Mesodermal cell (in vitro differentiated cells): ENCODE data around the gene COL4A1.

ENCODE experiments used
- H3K27ac ChIP-seq: 2 replicates; pipeline ENCODE4 v1.7.0; 2013; ENCODE audit warnings: mild to moderate bottlenecking, low read depth, low read length, moderate library complexity; ENCODE audit not compliant: severe bottlenecking
- H3K36me3 ChIP-seq: 2 replicates; pipeline ENCODE4 v1.7.1; 2013; ENCODE audit warnings: mild to moderate bottlenecking, low read length, moderate library complexity; ENCODE audit not compliant: control insufficient read depth, insufficient read depth
- H3K4me1 ChIP-seq: one replicate; pipeline ENCODE4 v1.7.1; 2013; ENCODE audit warnings: mild to moderate bottlenecking, low read length; ENCODE audit not compliant: insufficient read depth, control insufficient read depth, poor library complexity, severe bottlenecking
- H3K4me3 ChIP-seq: 2 replicates; pipeline ENCODE4 v1.7.0; 2013; ENCODE audit warnings: low read length, control low read depth, mild to moderate bottlenecking; ENCODE audit not compliant: insufficient read depth, poor library complexity, severe bottlenecking; ENCODE audit errors: extremely low read depth
- H3K9me3 ChIP-seq: 2 replicates; pipeline ENCODE4 v1.7.1; 2013; ENCODE audit warnings: mild to moderate bottlenecking, low read length, moderate library complexity; ENCODE audit not compliant: control insufficient read depth
- WGBS, 2 experiments: methylation state at CpG; one replicate each; pipeline ENCODE4 v1.1.5; 2013; ENCODE audit warnings: missing lambda C conversion rate in 2 of 2; ENCODE audit not compliant: insufficient coverage in 2 of 2; 5-methylcytosine and 5-hydroxymethylcytosine counted together

COL4A1 gene

GRCh38 chr13:110341445-110342244 is 34.7 kb upstream of the COL4A1 start:
- Histone ChIP-seq H3K4me1 (peaks cover 61% of the 10 kb centered on the region), H3K27ac (peak overlapping the region; percentile 89), H3K9me3 (no peaks in the 10 kb centered on the region), H3K4me3 (no peak overlapping the region), H3K36me3 (peaks cover 60% of the 10 kb centered on the region)
- whole genome bisulfite sequencing, 2 experiments = 84 to 85% methylated on average over 10 to 14 of the region's 14 CpGs

GRCh38 chr13:110340812-110341444 is 34.0 kb upstream of the COL4A1 start:
- WGBS, 2 experiments = 68 to 73% methylated on average over 17 to 23 of the region's 24 CpGs

GRCh38 chr13:110339975-110340550 is 33.1 kb upstream of the COL4A1 start:
- peak overlapping the region; percentile 89 for H3K27ac ChIP-seq

More at GRCh38 chr13:110340812-110341444, 34.0 kb upstream of the COL4A1 start:
- no peaks in the 10 kb centered on the region for H3K9me3 ChIP-seq
- H3K4me3 ChIP-seq = no peak overlapping the region
- peak overlapping the region; percentile 89 for H3K27ac ChIP-seq
- H3K36me3 ChIP-seq = peaks cover 64% of the 10 kb centered on the region
- peaks cover 65% of the 10 kb centered on the region for H3K4me1 ChIP-seq

GRCh38 chr13:110339263-110339662 is 32.3 kb upstream of the COL4A1 start:
- 90 to 97% methylated on average over 6 of the region's 6 CpGs for WGBS, 2 experiments
- peaks cover 65% of the 10 kb centered on the region for H3K36me3 ChIP-seq
- peak overlapping the region; percentile 90 for H3K27ac ChIP-seq
- H3K4me3 ChIP-seq = no peak overlapping the region
- H3K9me3 ChIP-seq = no peaks in the 10 kb centered on the region
- peaks cover 70% of the 10 kb centered on the region for H3K4me1 ChIP-seq

More at GRCh38 chr13:110339975-110340550, 33.1 kb upstream of the COL4A1 start:
- Histone ChIP-seq H3K36me3 (peaks cover 64% of the 10 kb centered on the region), H3K9me3 (no peaks in the 10 kb centered on the region), H3K4me1 (peaks cover 66% of the 10 kb centered on the region), H3K4me3 (no peak overlapping the region)
- WGBS, 2 experiments = 94 to 95% methylated on average over 3 to 5 of the region's 9 CpGs

GRCh38 chr13:110338441-110339101 is 31.6 kb upstream of the COL4A1 start:
- Histone ChIP-seq H3K4me1 (peaks cover 77% of the 10 kb centered on the region), H3K4me3 (no peak overlapping the region), H3K9me3 (no peaks in the 10 kb centered on the region), H3K36me3 (peaks cover 65% of the 10 kb centered on the region), H3K27ac (peak overlapping the region; percentile 90)
- 64 to 67% methylated on average over 9 to 11 of the region's 13 CpGs for WGBS, 2 experiments

- peaks cover 71% of the 10 kb centered on the region for H3K4me1 ChIP-seq
- peak overlapping the region; percentile 43 for H3K27ac ChIP-seq
- 89 to 96% methylated on average over 6 to 7 of the region's 7 CpGs for WGBS, 2 experiments
- peaks cover 64% of the 10 kb centered on the region for H3K36me3 ChIP-seq
- H3K9me3 ChIP-seq = no peaks in the 10 kb centered on the region
- H3K4me3 ChIP-seq = no peak overlapping the region
Measured at GRCh38 chr13:110337247-110337646, 30.3 kb upstream of the COL4A1 start.

GRCh38 chr13:110336681-110337080 is 29.7 kb upstream of the COL4A1 start:
- 90 to 100% methylated on average over 5 of the region's 5 CpGs for WGBS, 2 experiments
- no peak overlapping the region for H3K4me3 ChIP-seq
- peaks cover 69% of the 10 kb centered on the region for H3K4me1 ChIP-seq
- peaks cover 67% of the 10 kb centered on the region for H3K36me3 ChIP-seq
- no peaks in the 10 kb centered on the region for H3K9me3 ChIP-seq
- H3K27ac ChIP-seq = no peak overlapping the region

- H3K4me3 ChIP-seq = no peak overlapping the region
- H3K9me3 ChIP-seq = no peaks in the 10 kb centered on the region
- WGBS, 2 experiments = 83 to 96% methylated on average over 6 to 7 of the region's 9 CpGs
- H3K4me1 ChIP-seq = peaks cover 69% of the 10 kb centered on the region
- no peak overlapping the region for H3K27ac ChIP-seq
- H3K36me3 ChIP-seq = peaks cover 73% of the 10 kb centered on the region
Measured at GRCh38 chr13:110336108-110336507, 29.2 kb upstream of the COL4A1 start.

GRCh38 chr13:110334841-110335490 is 28.0 kb upstream of the COL4A1 start:
- no peak overlapping the region for H3K27ac ChIP-seq
- 94 to 95% methylated on average over 6 to 9 of the region's 11 CpGs for WGBS, 2 experiments
- H3K36me3 ChIP-seq = peaks cover 82% of the 10 kb centered on the region
- no peaks in the 10 kb centered on the region for H3K9me3 ChIP-seq
- H3K4me1 ChIP-seq = peaks cover 70% of the 10 kb centered on the region
- no peak overlapping the region for H3K4me3 ChIP-seq

- Histone ChIP-seq H3K4me1 (peaks cover 70% of the 10 kb centered on the region), H3K36me3 (peaks cover 82% of the 10 kb centered on the region), H3K27ac (no peak overlapping the region), H3K9me3 (no peaks in the 10 kb centered on the region), H3K4me3 (no peak overlapping the region)
- WGBS, 2 experiments = 92 to 96% methylated on average over 6 to 7 of the region's 8 CpGs
Measured at GRCh38 chr13:110334256-110334655, 27.3 kb upstream of the COL4A1 start.
